ENCODE results near the gene MMP24OS.

The MMP24OS gene

GRCh38 chr20:35304956-35305355, 27.0 kb upstream of the MMP24OS start:
- DNase-seq (ENCODE audit: extremely low read depth, low read depth), result no peak
- no peak for TF ChIP-seq CTCF (IDR thresholded peaks at IDR 0.05; ENCODE audit: low read depth, low read length)

GRCh38 chr20:35303735-35304491, 26.0 kb upstream of the MMP24OS start:
- no peak for DNase-seq (ENCODE audit: extremely low read depth, low read depth)
- TF ChIP-seq CTCF (IDR thresholded peaks at IDR 0.05; ENCODE audit: low read depth, low read length), result peak; percentile 94

GRCh38 chr20:35303382-35303734, 25.4 kb upstream of the MMP24OS start:
- no peak for DNase-seq (ENCODE audit: extremely low read depth, low read depth)
- no peak for TF ChIP-seq CTCF (IDR thresholded peaks at IDR 0.05; ENCODE audit: low read depth, low read length)

GRCh38 chr20:35302421-35303335, 24.8 kb upstream of the MMP24OS start:
- DNase-seq (ENCODE audit: extremely low read depth, low read depth), result no peak
- no peak for TF ChIP-seq CTCF (IDR thresholded peaks at IDR 0.05; ENCODE audit: low read depth, low read length)

DNA sequence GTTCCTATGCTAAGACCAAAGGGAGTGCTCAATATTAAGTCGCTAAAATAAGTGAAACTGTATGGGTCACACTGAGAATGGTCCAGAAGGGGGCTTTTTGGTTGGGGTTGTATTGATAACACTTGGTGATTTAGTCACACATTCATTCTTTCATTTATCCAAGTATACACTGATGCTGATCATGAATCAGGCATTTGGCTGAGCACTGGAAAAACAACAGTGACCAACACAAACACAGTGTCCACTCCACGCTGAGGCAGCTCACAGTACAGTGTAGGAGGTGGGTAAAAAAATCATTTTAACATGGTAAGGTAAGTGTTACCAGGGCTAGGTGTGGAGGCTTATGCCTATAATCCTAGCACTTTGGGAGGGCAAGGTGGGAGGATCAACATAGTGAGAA, 23.5 kb upstream of the MMP24OS start:
- no peak for DNase-seq (ENCODE audit: extremely low read depth, low read depth)

GRCh38 chr20:35300469-35301262, 22.7 kb upstream of the MMP24OS start:
- TF ChIP-seq CTCF (IDR thresholded peaks at IDR 0.05; ENCODE audit: low read depth, low read length), result no peak
- DNase-seq (ENCODE audit: extremely low read depth, low read depth), result no peak

More for the DNA sequence above, 23.5 kb upstream of the MMP24OS start:
- no peak for TF ChIP-seq CTCF (IDR thresholded peaks at IDR 0.05; ENCODE audit: low read depth, low read length)

All from AG09319 (cell line).